K562 (cell line): Measurements from ENCODE around the gene ERBB4. TPM values are rescaled to one million over a fixed set of nuclear protein-coding genes. Genes with fewer than 3 reads are reported as not detected.
"Not testable (repeated sequence)": the region's sequence is repeated elsewhere in the genome, so short reads cannot be mapped to it uniquely, and the experiment has no call there.

ENCODE experiments used
- ATAC-seq: fragments of 200-7000 bp; cut with Tn5 transposase; 3 replicates; pipeline ENCODE4 v1.9.1; 2020; ENCODE audit warnings: moderate library complexity
- BruUV-seq: library from RNA; stranded (reverse); fragments of 400-500 nt; replicated peaks from 2 replicates; lab custom pipeline; 2021; lab: Mats Ljungman, UMichigan
- CTCF ChIA-PET: fragments of 300-600 bp; formaldehyde crosslinking; extraction: SDS; loops from one replicate; lab custom pipeline; 2021; ENCODE audit warnings: low intra/inter-chr PET ratio; lab: Yijun Ruan, JAX
- POLR2A ChIA-PET: fragments of 300-600, 350-650 bp; sonication (Branson Sonifier 250); formaldehyde crosslinking; extraction: SDS; loops from one replicate; lab custom pipeline; 2021; ENCODE audit warnings: antibody characterized with exemption, inconsistent platforms; lab: Yijun Ruan, JAX
- DNase-seq, 4 experiments: peaks; one replicate each; pipeline versions ENCODE4 v3.0.0 to v3.0.0-alpha.2; 2011 to 2018; ENCODE audit warnings: low spot score in 3 of 4, mixed read lengths in 3 of 4; ENCODE audit errors: extremely low read depth in 1 of 4
- FAIRE-seq: peaks from 2 replicates; lab custom pipeline; 2011; peaks lifted over from hg19 to GRCh38; lab: Jason Lieb, UNC
- H2AFZ ChIP-seq: 2 replicates; pipeline ENCODE4 v1.6.0; 2011; ENCODE audit warnings: low read depth, low read length, control low read depth, inconsistent platforms
- H3K27ac ChIP-seq: fragments of 200-600 bp; 3 replicates; pipeline ENCODE4 v1.8.0; 2011; ENCODE audit warnings: low read depth, mild to moderate bottlenecking, control low read depth, inconsistent platforms, low read length, moderate library complexity, mixed read lengths; ENCODE audit errors: extremely low read depth
- H3K27me3 ChIP-seq, 2 experiments: fragments of 300-600 bp in 1 of 2; 2 replicates in 1 of 2; 3 replicates in 1 of 2; pipeline versions ENCODE4 v1.6.0 to v1.8.0; 2011; ENCODE audit warnings: inconsistent platforms in 2 of 2, low read length in 2 of 2, mild to moderate bottlenecking in 1 of 2, mixed read lengths in 1 of 2, moderate library complexity in 1 of 2; ENCODE audit not compliant: control insufficient read depth in 2 of 2, insufficient read depth in 2 of 2
- H3K36me3 ChIP-seq: fragments of 300-600 bp; 3 replicates; pipeline ENCODE4 v1.8.0; 2011; ENCODE audit warnings: mild to moderate bottlenecking, low read length, inconsistent platforms; ENCODE audit not compliant: control insufficient read depth, insufficient read depth
- H3K4me1 ChIP-seq, 2 experiments: fragments of 200-600 bp in 1 of 2; replicated peaks in 1 of 2; 2 replicates in 1 of 2; 3 replicates in 1 of 2; pipeline versions ENCODE4 v1.5.1 to v1.8.0; 2011; ENCODE audit warnings: inconsistent platforms in 2 of 2, low read length in 2 of 2, mild to moderate bottlenecking in 1 of 2, mixed read lengths in 1 of 2, moderate library complexity in 1 of 2; ENCODE audit not compliant: control insufficient read depth in 2 of 2, insufficient read depth in 2 of 2
- H3K4me2 ChIP-seq: 2 replicates; pipeline ENCODE4 v1.6.1; 2011; ENCODE audit warnings: low read length, control low read depth, inconsistent platforms, mixed read lengths; ENCODE audit not compliant: insufficient read depth
- H3K4me3 ChIP-seq: fragments of 200-600 bp; sonication (generic), shearing (Covaris generic); 2 replicates; pipeline ENCODE4 v1.5.1; 2016; ENCODE audit warnings: control low read depth, inconsistent platforms
- H3K79me2 ChIP-seq: fragments of 200-600 bp; 3 replicates; pipeline ENCODE4 v1.8.0; 2011; ENCODE audit warnings: low read length, inconsistent platforms; ENCODE audit not compliant: control insufficient read depth, insufficient read depth
- H3K9ac ChIP-seq, 2 experiments: 2 replicates each; pipeline versions ENCODE4 v1.6.0 to v1.6.1; 2011; ENCODE audit warnings: low read depth in 2 of 2, low read length in 2 of 2, control low read depth in 1 of 2, inconsistent platforms in 1 of 2, mild to moderate bottlenecking in 1 of 2, mixed read lengths in 1 of 2; ENCODE audit not compliant: insufficient read depth in 1 of 2
- H3K9me1 ChIP-seq: one replicate; pipeline ENCODE4 v1.6.0; 2011; ENCODE audit warnings: inconsistent platforms, mild to moderate bottlenecking, low read length, moderate library complexity; ENCODE audit not compliant: control insufficient read depth, insufficient read depth
- H3K9me3 ChIP-seq: replicated peaks from 2 replicates; pipeline ENCODE4 v1.5.1; 2011; ENCODE audit warnings: low read depth, low read length, inconsistent platforms; ENCODE audit not compliant: control insufficient read depth, insufficient read depth
- H4K20me1 ChIP-seq: replicated peaks from 2 replicates; pipeline ENCODE4 v1.6.1; 2011; ENCODE audit warnings: low read length, inconsistent platforms, mixed read lengths; ENCODE audit not compliant: control insufficient read depth, insufficient read depth
- BRD4 ChIP-seq: fragments of 200-600 bp; sonication (generic); IDR thresholded peaks from 2 replicates; pipeline ENCODE4 v1.6.1; 2017; ENCODE audit warnings: inconsistent platforms
- EWSR1 ChIP-seq: fragments of 450-650 bp; IDR thresholded peaks from 2 replicates; pipeline ENCODE4 v1.6.1; 2018; ENCODE audit warnings: borderline replicate concordance, mild to moderate bottlenecking, low read depth, moderate library complexity; ENCODE audit not compliant: partially characterized antibody
- NBN ChIP-seq: fragments of 450-650 bp; IDR thresholded peaks from 2 replicates; pipeline ENCODE4 v1.6.1; 2016; ENCODE audit warnings: low read depth, mild to moderate bottlenecking
- ZNF431 ChIP-seq: sonication (generic); formaldehyde crosslinking; IDR thresholded peaks from 2 replicates; pipeline ENCODE4 v1.8.0; 2022; ENCODE audit warnings: mild to moderate bottlenecking, missing genetic modification reagents
- WGBS: fragments of 100-300 bp; shearing (Covaris generic); methylation state at CpG from one replicate; pipeline ENCODE4 v1.1.6; 2016; ENCODE audit warnings: low coverage, mixed read lengths; ENCODE audit not compliant: insufficient coverage; ENCODE audit errors: missing lambda C conversion rate; 5-methylcytosine and 5-hydroxymethylcytosine counted together
- in situ Hi-C: fragments of 300-500 bp; cut with MboI; formaldehyde crosslinking; loops from 4 replicates; pipeline ENCODE4 v1.15.0; 2018; ENCODE audit warnings: inconsistent platforms, mixed read lengths
- intact Hi-C: fragments of 100-400 bp; cut with micrococcal nuclease; formaldehyde crosslinking; loops from 2 replicates; pipeline ENCODE4 v1.14.2; 2022
- polyA plus RNA-seq, 8 experiments: library from polyadenylated mRNA; depleted of rRNA in 4 of 8; stranded (reverse) in 5 of 8; unstranded in 3 of 8; fragments of >200 nt; fragmentation: Nextera tagmentation in 2 of 8; fragmentation: Illumina TruSeq in 1 of 8; extraction: Ambion mirVana in 2 of 8; extraction: Trizol in 1 of 8; gene quantifications; 2 replicates each; pipeline versions ENCODE4 v1.2.1 to v1.2.3, GENCODE V29; 2011 to 2014; ENCODE audit warnings: inconsistent platforms in 1 of 8, missing spikeins in 1 of 8
- total RNA-seq, 7 experiments: library from RNA; depleted of rRNA in 6 of 7; stranded (reverse); fragments of >200 nt in 6 of 7; fragmentation: Illumina TruSeq in 2 of 7; extraction: Trizol in 2 of 7; gene quantifications; 2 replicates each; pipeline versions ENCODE4 v1.2.1 to v1.2.3, GENCODE V29; 2011 to 2021; ENCODE audit warnings: low replicate concordance in 1 of 7

Gene ERBB4
- total and polyA plus RNA-seq, 9 of the 15 experiments (the other 6 are each of a cell fraction or from before 2014, with no cell fraction given): not detected

GRCh38 chr2:212465456-212465855, 73.1 kb downstream of the ERBB4 start:
- intact Hi-C loops (no loop called here), in situ Hi-C loops (no loop called here)
- DNase-seq: no peak
- FAIRE-seq: no peak
- H2AFZ ChIP-seq: no peak overlapping the region
- ATAC-seq: no peak
- H3K9me1 ChIP-seq: no peaks in the 10 kb centered on the region
- WGBS: 0% methylated on average over 1 of the region's 1 CpG
- no peaks in the 10 kb centered on the region for H4K20me1 ChIP-seq
- H3K27me3 ChIP-seq: no peaks in the 10 kb centered on the region
- no peak for TF ChIP-seq EWSR1
- no peak for TF ChIP-seq NBN
- TF ChIP-seq BRD4: no peak
- ChIA-PET CTCF (no interaction called here), POLR2A (no interaction called here)
- H3K9me3 ChIP-seq: no peaks in the 10 kb centered on the region
- no peaks in the 10 kb centered on the region for H3K79me2 ChIP-seq
- no peaks in the 10 kb centered on the region for H3K4me1 ChIP-seq
- BruUV-seq: no TSS peak
- no peaks in the 10 kb centered on the region for H3K36me3 ChIP-seq
- no peak overlapping the region for H3K27ac ChIP-seq
- no peak overlapping the region for H3K9ac ChIP-seq
- no peak overlapping the region for H3K4me2 ChIP-seq
- H3K4me3 ChIP-seq: no peak overlapping the region

- H3K9ac ChIP-seq, H3K79me2 ChIP-seq, H3K4me3 ChIP-seq, H3K36me3 ChIP-seq, H3K9me1 ChIP-seq, DNase-seq, H4K20me1 ChIP-seq, H3K27me3 ChIP-seq, H3K4me2 ChIP-seq, H3K9me3 ChIP-seq, in situ Hi-C loops, ATAC-seq, BruUV-seq, intact Hi-C loops, CTCF ChIA-PET, H3K27ac ChIP-seq, FAIRE-seq, H2AFZ ChIP-seq, H3K4me1 ChIP-seq: not testable (repeated sequence)
- POLR2A ChIA-PET: interaction anchor here (0.6 kb wide), 1 partner anchor 12 kb away, joined by 3 read pairs; no protein-coding TSS in a partner anchor
- peak; percentile 34; the same call in 1 of the 2 replicates for TF ChIP-seq ZNF431 (CRISPR knock-in tag)
- WGBS: 3% methylated on average over 4 of the region's 4 CpGs
Observed at GRCh38 chr2:212461708-212462107, 76.9 kb downstream of the ERBB4 start.
